ENCODE measurements around the gene GPD2.

Gene GPD2

GRCh38 chr2:156539086-156539860 lies 103.1 kb downstream of the GPD2 start:
- no peak for DNase-seq

DNA sequence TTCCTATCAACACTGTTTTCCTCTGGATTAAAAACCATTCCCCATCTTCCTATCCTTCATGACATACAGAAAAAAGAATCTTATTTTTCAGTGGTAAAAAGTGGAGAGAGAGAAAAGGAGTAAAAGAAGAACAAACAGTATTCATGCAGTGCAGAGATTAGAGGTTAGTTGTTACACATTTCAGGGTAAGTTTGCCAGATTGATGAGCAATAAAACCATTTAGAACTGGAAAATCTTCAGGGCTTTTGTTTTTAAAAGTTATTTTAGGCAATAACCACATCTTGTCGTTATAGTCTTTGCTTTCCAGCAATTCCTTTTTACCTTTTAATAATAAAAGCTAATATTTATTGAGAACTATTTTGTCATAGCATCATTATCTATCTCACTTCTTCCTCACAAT lies 104.5 kb downstream of the GPD2 start:
- DNase-seq, result no peak

DNA sequence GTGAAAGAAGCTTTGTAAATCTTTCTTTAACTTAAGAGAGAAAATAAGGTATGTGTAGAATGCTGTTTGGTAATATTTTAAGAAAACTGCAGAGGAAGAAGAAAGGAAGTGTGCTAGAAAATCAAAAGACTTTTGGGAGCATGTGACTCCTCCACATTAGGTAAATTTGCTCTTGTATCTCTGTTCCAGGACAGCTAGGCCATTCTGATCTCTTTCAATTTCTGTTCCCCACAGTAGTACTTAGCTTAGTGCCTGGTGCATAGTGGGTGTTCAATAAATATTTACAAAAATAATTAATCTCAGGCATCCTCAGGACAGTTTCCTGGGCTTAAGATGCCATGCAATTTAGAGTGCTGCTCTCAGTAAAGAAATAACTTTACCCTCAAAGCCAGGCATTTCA lies 105.0 kb downstream of the GPD2 start:
- DNase-seq, result no peak

DNA sequence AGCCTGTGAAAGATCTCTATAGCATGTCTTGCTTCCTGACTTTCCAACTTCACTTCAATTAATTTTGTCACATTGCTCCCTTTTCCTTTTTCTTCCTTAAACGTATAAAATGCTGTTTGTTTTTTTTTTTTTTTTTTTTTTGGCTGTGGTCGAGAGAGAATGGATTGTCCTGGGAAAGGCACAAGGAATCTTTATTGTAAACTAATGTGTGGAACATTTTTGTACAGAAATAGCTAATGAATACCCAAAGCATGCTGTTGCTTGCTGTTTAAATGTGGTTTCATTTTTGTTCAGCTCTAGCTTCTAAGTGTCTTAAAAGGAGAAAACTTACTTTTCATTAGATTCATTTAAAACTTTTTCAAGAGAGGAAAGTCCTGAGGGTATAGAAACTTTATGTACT lies 105.5 kb downstream of the GPD2 start:
- no peak for DNase-seq

GRCh38 chr2:156548413-156548812 lies 112.2 kb downstream of the GPD2 start:
- DNase-seq, result no peak

GRCh38 chr2:156553714-156554442 lies 117.7 kb downstream of the GPD2 start:
- no peak for DNase-seq

DNA sequence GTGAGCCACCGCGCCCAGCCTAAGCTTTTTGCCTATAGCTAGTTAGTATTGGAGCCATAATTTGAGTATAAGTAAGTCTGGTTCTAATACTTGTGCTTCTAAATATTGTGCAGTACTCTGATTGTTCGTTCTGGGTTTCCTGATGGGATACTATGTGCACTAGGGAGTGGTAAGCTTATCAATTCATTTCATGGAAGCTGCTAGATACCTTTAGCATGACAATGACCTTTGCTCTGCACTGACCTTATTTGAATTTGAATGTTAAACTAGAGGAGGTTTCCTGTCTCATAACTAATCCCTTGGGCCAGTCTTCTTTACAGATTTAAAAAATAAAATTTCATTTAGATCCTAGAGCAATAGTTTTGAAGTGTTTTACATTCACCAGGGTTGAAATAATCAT lies 125.1 kb downstream of the GPD2 start:
- DNase-seq, result no peak

DNA sequence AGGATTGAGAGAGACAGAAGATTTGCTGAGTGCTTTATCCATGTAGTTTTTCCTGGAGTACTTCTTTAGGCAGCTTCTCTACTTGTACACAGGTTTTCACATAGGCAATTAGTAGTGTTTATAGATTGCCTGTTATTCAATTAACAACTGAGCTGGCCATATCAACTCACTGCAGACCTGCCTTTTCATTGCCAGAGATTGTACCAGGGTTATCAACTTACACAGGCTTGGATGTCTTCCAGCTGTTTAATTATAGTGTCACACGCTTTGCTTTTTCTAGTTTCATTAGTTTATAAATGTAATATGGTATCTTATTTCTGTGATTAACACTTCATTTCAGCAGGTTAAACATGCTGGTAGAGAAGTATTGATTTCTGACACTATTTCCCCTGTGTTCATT lies 125.9 kb downstream of the GPD2 start:
- no peak for DNase-seq

GRCh38 chr2:156563994-156564753 lies 128.0 kb downstream of the GPD2 start:
- DNase-seq, result no peak

- peak; percentile 8 for DNase-seq
Measured at GRCh38 chr2:156565066-156565710, 129.0 kb downstream of the GPD2 start.

GRCh38 chr2:156573710-156574109 lies 137.5 kb downstream of the GPD2 start:
- DNase-seq, result no peak

GRCh38 chr2:156574112-156574511 lies 137.9 kb downstream of the GPD2 start:
- DNase-seq, result no peak

DNA sequence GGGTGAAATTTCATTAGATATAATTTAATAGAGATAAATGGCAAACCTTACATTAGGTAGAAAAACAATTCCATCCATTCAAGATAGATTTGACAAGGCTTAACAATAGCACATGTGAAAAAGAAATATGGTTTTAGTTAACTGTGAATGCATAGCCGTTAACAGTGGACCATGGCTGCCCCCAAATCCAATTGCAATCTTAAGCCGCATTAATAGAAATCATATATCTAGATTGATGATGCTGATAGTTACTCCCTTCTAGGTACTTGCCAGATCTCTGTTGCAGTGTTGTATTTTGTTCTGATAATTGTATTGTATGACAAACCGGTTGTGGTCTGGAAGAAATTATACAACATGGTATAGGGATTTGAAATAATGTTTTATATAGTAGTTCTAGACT lies 139.8 kb downstream of the GPD2 start:
- DNase-seq, result no peak

GRCh38 chr2:156580501-156580900 lies 144.3 kb downstream of the GPD2 start:
- no peak for DNase-seq

DNA sequence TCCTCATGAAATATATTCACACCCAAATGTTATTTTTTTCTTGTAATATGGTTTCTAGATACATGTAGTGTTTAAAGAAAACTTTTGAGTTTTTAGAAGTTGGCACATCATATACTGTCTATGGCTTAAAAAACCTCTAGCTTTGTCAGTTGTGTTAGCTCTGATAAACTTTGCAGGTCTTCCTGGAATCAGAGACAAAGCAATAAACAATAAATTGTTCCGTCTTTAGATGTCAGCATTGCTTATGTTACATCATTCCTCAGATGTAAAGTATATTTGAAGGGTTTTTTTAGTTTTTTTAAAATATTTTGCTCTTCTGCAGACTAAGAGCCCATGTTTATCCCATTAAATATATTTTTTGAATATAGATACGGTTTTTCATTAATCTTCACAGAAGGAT lies 145.1 kb downstream of the GPD2 start:
- no peak for DNase-seq

GRCh38 chr2:156585457-156585856 lies 149.3 kb downstream of the GPD2 start:
- DNase-seq, result no peak

DNA sequence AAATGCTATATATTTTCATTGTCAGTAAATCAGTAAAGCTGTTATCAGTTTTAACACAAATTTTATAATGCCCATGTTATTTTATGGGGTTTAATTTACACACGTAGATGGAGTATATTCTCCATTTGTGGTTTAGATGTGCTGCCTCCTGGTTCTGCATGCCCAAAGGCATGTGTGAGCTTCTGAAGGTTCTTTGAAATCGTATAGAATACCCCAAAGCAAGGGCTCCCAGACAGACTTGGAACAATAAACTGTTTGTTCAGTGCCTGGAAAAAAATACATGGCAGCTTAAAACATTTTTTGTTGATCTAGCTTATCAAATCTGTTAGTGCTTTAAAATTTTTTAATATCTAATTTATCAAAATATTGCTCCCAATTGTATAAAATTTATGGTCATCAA lies 150.4 kb downstream of the GPD2 start:
- DNase-seq, result no peak

DNA sequence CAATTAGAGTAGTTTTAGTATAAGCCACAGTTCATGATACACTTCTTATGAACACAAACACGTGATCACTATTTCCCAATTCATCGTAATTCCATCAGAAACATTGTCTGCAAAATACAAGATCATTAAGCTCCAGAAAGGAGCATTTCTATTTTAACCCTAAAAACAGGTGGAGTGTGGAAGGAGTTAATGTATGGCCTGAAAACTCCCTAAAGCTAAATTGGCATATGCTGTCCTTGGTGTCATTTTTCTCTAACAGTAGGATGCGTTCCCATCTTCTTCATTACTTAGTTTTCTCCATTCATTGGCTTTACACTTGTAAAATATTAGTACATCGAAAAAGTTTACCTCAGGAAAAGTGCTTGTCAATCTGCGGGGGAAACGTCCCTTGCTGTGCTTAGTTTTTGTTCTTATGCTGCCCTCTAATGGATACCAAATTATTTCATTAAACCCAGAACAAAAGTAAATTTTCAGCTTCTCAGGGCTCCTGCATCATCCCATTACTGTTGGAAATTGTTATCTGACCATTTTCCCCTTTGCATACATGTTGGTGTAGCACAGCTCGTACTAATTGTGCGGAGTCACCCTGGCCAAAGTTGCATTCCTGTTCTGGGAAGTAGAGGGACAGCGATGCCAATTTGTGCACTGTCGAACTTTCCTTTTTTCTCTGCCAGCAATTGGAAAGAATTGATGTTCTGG lies 153.4 kb downstream of the GPD2 start:
- peak; percentile 23 for DNase-seq

- DNase-seq, result no peak
Measured at GRCh38 chr2:156590085-156590739, 154.0 kb downstream of the GPD2 start.

- no peak for DNase-seq
Measured at GRCh38 chr2:156592809-156593593, 156.8 kb downstream of the GPD2 start.

- DNase-seq, result no peak
Measured at GRCh38 chr2:156593594-156593921, 157.4 kb downstream of the GPD2 start.

All from stimulated activated CD4-positive, alpha-beta T cell treated with anti-CD3 and anti-CD28 coated beads, Interleukin-15, amount 100 ng/mL, for 24 hours (primary cell).